GM18868 (cell line): ENCODE measurements around the gene TNK2.
A peak's percentile ranks its signal among the peaks of the same experiment; 100 is the strongest.
"Not testable (repeated sequence)": the region's sequence is repeated elsewhere in the genome, so short reads cannot be mapped to it uniquely, and the experiment has no call there.

Source experiments
- ATAC-seq: cut with Tn5 transposase; IDR thresholded peaks from one replicate; pipeline ENCODE4 v1.9.1; 2021; ENCODE audit warnings: mild to moderate bottlenecking, moderate library complexity; ENCODE audit not compliant: unreplicated experiment

Gene TNK2

GRCh38 chr3:195918176-195918575 is 9.8 kb upstream of the TNK2 start:
- ATAC-seq: no peak

DNA sequence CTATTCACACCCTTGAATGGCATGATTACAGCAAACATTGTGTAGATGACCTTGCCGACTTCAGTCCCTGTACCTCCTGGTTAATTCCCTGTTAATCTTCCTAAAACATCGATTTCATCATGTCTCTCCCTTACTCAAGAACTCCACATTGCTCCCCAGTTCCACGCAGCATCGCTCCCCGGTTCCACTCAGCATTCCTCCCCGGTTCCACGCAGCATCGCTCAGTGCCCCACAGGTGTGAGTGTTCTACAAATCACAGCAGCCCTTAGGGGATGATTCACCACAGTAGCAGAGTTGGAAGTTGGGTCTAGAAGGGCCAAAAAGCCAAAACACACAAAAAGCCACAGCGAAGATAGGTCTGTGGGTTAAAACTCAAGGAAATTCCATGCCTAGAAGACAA is 8.6 kb upstream of the TNK2 start:
- no peak for ATAC-seq

- ATAC-seq: no peak
Measured at GRCh38 chr3:195916291-195916690, 7.9 kb upstream of the TNK2 start.

GRCh38 chr3:195914648-195915473 is 6.5 kb upstream of the TNK2 start:
- peak; percentile 90 for ATAC-seq

GRCh38 chr3:195914146-195914545 is 5.8 kb upstream of the TNK2 start:
- not testable (repeated sequence) for ATAC-seq

DNA sequence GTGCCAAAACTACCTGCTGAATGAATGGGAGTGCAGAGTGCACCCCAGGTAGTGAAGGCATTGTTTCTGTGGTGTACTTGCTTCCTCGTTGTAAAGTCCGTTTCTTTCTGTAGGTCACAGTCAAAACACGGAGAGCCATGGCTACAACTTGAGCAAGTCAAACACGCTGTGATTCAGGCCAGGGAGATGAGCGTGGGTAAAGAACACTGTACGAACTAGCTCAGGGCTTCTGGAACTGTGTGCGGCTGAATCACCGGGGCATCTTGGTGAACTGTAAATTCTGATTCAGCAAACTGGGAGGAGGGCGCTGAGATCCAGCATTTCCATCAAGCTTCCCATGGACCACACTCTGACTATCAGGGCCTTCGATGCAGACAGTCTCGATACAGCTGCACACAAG is 5.0 kb upstream of the TNK2 start:
- ATAC-seq: no peak

GRCh38 chr3:195911946-195912270 is 3.6 kb upstream of the TNK2 start:
- no peak for ATAC-seq

DNA sequence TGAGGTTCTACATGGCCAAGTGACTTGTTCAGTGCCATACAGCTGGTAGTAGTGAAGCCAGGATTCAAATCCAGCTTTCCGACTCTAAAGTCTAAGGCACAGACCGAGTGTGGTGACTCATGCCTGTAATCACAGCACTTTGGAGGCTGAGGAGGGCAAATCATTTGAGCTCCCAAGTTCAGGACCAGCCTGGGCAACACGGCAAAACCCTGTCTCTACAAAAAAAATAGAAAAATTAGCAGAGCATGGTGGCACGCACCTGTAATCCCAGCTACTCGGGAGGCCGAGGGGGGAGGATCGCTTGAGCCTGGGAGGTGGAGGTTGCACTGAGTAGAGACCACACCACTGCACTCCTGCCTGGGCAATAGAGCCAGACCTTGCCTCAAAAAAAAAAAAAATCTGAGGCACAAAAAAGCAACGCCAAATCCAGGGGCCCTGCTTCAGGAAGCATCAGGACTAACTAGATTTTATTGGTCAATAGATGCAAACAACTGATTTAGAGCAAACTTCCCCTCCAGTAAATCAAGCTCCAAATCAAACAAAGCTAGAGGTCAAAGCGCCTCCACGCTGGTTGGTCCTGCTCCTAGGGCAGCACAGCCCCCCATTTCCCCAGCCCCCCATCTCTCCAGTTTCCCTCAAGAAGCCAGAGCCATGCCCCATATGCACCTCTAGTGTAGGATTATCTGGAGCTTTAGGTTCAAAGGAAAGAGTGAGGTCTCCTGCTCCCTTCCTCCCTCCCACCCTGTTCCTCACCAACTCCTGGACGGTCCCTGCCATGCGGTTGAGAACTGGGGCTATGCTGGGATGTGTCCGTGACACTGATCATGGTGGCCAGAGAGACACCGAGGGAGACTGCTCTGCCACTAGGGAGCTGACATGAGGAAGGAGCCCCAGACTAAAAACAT is 2.9 kb upstream of the TNK2 start:
- no peak for ATAC-seq

DNA sequence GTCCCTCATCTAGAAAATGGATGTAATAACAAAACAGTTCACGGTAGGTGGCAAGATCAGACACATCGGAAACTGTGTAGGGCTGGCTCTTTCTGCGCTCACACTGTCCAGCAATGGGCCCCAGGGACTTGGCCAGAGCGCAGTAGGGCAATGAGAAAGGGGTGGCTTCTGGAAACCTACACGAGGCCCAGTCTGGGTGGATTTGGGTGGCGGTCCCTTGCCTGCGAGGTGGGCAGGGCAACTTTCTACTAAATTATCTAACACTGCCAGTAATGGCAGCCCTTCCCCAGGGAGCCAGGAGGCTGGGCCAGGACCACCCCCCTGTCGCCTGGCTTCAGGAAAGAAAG is 2.1 kb upstream of the TNK2 start:
- no peak for ATAC-seq

DNA sequence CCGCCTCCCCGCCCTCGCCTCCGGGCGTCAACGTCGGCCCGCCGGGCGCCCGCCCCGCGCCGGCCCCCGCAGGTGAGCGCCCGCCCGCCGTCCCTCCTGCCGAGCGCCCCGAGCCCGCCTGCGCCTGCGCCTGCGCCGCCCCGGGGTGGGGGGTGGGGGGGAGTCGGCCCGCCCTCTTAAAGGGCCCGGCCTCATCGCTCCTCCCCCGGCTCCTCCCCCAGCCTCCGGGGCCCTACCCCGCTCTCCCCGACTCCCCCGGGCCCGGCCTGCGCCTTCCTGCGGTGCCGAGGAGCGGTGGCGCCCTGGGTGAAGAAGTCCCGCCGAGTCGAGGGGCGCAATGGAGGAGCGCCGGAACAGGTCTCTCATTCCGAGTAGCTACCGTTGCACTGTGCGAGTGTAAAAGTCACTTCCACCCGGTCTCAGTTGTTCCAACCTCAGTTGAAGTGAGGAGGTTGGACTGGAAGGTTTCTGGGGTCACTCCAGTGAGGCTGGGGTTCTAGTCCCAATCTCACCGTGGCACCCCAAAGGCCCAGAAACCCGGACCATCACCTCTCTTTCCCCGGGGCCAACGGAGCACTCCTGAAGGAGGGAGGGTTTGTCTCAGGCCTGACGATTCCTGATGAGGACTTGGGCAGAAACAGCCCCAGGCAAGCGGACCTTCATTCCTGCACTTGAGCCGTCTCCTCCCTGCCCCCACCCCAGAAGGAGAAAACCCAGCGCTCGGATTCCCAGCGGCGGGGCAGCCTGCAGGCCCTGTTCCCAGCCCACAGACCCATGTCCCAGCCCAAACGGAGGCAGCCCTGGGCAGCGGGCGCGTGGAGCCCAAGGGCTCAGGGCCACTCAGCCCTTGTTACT is 1.5 kb upstream of the TNK2 start:
- peak; percentile 49 for ATAC-seq

- peak; percentile 20 for ATAC-seq
Measured at GRCh38 chr3:195908694-195909581, 587 bp upstream of the TNK2 start.

DNA sequence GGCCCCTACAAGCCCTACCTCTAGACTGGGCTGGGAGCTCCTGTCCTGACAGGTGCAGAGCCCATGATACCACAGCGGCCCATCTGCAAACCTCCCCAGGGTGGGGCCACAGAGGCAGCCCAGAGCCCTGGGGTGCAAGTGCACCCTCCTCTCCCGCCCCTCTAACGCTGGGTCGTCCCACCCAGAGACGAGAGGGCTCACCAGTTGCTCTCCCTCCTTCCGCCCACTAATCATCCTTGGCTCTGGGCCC is 742 bp downstream of the TNK2 start:
- ATAC-seq: no peak

- peak; percentile 37 for ATAC-seq
Measured at GRCh38 chr3:195906865-195907683, 1.3 kb downstream of the TNK2 start.

DNA sequence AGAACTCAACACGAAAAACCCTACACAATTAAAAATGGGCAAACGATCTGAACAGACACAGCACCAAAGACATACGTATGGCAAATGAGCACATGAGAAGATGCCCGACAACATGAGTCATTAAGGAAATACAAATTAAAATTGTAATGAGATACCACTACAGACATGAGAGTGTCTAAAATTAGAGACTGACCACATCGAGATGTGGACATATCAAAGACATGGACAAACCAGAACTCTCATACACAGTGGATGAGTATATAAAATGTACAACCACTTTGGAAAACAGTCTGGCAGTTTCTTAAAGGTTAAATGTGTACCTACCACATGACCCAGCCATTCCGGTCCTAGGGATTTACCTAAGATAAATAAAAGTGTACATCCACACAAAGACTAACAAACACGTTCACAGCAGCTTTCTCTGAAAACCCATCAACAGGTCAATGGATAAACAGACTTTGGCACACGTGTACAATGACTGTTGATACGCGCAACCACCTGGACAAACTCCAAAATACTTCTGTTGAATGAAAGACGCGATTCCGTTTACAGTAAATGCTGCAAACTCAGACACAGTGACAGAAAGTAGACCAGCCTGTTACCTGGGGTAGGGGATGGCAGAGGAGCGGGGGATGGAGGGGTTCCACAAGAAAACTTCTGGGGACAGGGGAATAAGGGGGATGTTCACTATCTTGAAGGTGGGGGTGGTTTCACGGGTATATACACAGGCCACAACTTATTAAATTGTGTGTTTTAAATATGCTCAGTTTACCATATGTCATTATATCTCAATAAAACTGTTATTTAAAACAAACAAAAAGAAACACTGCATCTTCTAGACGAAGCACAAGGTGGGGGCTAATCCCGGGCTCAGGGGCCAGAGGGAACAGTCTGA is 2.1 kb downstream of the TNK2 start:
- ATAC-seq: no peak

DNA sequence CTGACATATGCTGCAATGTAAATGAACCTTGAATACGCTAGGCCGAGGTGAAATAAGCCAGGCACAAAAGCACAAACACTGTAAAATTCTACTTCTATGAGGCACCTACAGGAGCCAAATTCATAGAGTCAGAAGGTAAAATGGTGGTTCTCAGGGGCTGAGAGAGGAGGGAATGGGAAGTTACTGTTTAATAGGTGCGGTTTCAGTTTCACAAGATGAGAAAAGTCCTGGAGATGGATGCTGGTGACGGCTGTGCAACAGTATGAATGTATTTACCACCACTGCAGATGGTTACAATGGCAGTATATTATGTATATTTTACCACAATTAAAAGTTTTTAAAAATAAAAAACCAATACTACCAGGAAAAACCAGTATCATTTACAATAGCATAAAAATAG is 4.0 kb downstream of the TNK2 start:
- ATAC-seq: no peak

DNA sequence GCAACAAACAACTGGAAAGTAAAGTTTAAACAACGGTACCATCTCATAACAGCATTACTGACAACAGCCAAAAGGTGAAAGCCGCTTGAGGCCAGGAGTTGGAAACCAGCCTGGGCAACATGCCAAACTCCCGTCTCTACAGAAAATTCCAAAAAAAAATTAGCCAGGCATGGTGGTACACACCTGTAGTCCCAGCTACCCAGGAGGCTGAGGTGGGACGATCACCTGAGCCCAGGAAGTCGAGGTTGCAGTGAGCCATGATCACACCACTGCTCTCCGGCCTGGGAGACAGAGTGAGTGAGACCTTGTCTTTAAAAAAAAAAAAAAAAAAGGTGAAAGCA is 4.4 kb downstream of the TNK2 start:
- ATAC-seq: no peak

- ATAC-seq: not testable (repeated sequence)
Measured at GRCh38 chr3:195902634-195903033, 5.7 kb downstream of the TNK2 start.

DNA sequence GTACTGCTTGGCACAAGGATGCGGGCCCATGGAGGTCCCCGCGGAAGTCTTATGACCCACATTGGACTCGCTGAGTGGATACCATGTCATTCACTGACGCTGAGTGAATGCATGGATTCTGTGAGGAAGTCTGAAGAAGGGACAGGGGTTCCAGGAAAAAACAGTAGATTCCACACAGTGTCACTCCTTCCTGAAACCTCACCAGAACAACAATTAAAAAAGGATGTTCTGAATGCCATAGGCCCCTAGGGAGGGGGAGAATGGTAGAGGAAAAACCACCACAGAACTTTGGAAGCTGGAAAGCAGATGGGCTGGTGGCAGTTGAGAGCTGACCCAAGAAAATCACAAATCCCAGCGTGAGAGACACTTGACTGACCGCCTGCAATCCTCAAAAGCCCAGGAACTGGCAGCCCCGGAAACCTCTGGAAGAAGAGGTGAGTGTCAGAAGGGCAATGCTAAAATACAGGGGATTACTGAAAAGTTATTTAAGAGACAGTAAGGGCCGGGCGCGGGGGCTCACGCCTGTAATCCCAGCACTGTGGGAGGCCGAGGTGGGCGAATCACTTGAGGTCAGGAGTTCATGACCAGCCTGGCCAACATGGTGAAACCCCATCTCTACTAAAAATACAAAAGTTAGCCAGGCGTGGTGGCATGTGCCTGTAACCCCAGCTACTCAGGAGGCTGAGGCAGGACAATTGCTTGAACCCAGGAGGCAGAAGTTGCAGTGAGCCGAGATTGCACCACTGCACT is 6.3 kb downstream of the TNK2 start:
- not testable (repeated sequence) for ATAC-seq
